Stimulated activated naive CD4-positive, alpha-beta T cell (primary cell): ENCODE data around the gene SERPINE3.

Experiments used
- DNase-seq, 6 experiments: peaks; one replicate each; lab custom pipeline; 2025; lab: John Stamatoyannopoulos, UW

The SERPINE3 gene

GRCh38 chr13:51328488-51328887, 11.0 kb upstream of the SERPINE3 start:
- DNase-seq, result no peak

- no peak for DNase-seq
These were observed 9.9 kb upstream of the SERPINE3 start for GRCh38 chr13:51329606-51330005.

GRCh38 chr13:51330791-51331190, 8.7 kb upstream of the SERPINE3 start:
- DNase-seq, result no peak

- no peak for DNase-seq
These were observed 8.1 kb upstream of the SERPINE3 start for GRCh38 chr13:51331354-51331861.

- DNase-seq, result no peak
These were observed 6.7 kb upstream of the SERPINE3 start for GRCh38 chr13:51332566-51333361.

- no peak for DNase-seq
These were observed 6.1 kb upstream of the SERPINE3 start for GRCh38 chr13:51333421-51333820.

GRCh38 chr13:51333826-51334225, 5.7 kb upstream of the SERPINE3 start:
- no peak for DNase-seq

- no peak for DNase-seq
These were observed 2.7 kb upstream of the SERPINE3 start for GRCh38 chr13:51336746-51337145.

GRCh38 chr13:51339952-51340732, 651 bp downstream of the SERPINE3 start:
- DNase-seq, result no peak

- DNase-seq, result no peak
These were observed 1.7 kb downstream of the SERPINE3 start for GRCh38 chr13:51341232-51341631.

GRCh38 chr13:51341791-51342190, 2.3 kb downstream of the SERPINE3 start:
- DNase-seq, result no peak

GRCh38 chr13:51342706-51343105, 3.2 kb downstream of the SERPINE3 start:
- no peak for DNase-seq

- no peak for DNase-seq
These were observed 4.0 kb downstream of the SERPINE3 start for GRCh38 chr13:51343475-51343874.

GRCh38 chr13:51346397-51346796, 6.9 kb downstream of the SERPINE3 start:
- DNase-seq, result no peak

- no peak for DNase-seq
These were observed 7.6 kb downstream of the SERPINE3 start for GRCh38 chr13:51347099-51347498.

GRCh38 chr13:51348069-51348967, 8.8 kb downstream of the SERPINE3 start:
- DNase-seq, result no peak

- DNase-seq, result no peak
These were observed 9.5 kb downstream of the SERPINE3 start for GRCh38 chr13:51349016-51349415.

- no peak for DNase-seq
These were observed 15.7 kb downstream of the SERPINE3 start for GRCh38 chr13:51355217-51355616.

GRCh38 chr13:51357928-51358595, 18.6 kb downstream of the SERPINE3 start:
- no peak for DNase-seq

GRCh38 chr13:51359352-51359751, 19.9 kb downstream of the SERPINE3 start:
- no peak for DNase-seq

GRCh38 chr13:51360489-51360888, 21.0 kb downstream of the SERPINE3 start:
- no peak for DNase-seq
